ENCODE data around the gene RHBDL2.
A peak's percentile ranks its signal among the peaks of the same experiment; 100 is the strongest.

The RHBDL2 gene

GRCh38 chr1:38941527-38942019, at the start of gene RHBDL2:
Gene RHBDL2, minus strand, starts transcription at chr1:38941830. Its CDS starts 22,618 bp downstream, at chr1:38919212.
- no peaks in the 10 kb centered on the region for H3K9me3 ChIP-seq (ENCODE audit: low read length)
- H3K9me2 ChIP-seq (ENCODE audit: low read depth, low read length), result no peaks in the 10 kb centered on the region
- H2AFZ ChIP-seq (ENCODE audit: low read length), result no peak within 1 kb of the TSS
- no peak within 1 kb of the TSS for H3K4me3 ChIP-seq (ENCODE audit: low read depth, low read length, poor library complexity, severe bottlenecking)
- H3K27ac ChIP-seq (ENCODE audit: low read depth, low read length, poor library complexity, severe bottlenecking), result no peak within 1 kb of the TSS
- H3K79me2 ChIP-seq (ENCODE audit: insufficient read depth, low read length), result no peaks in the 10 kb centered on the region
- H3F3A ChIP-seq (ENCODE audit: insufficient read depth, low read length), result no peaks in the 10 kb centered on the region
- no peaks in the 10 kb centered on the region for H3K36me3 ChIP-seq (ENCODE audit: insufficient read depth, low read length)
- TF ChIP-seq CTCF (IDR thresholded peaks at IDR 0.05; ENCODE audit: low read length), result no peak
- no peak for TF ChIP-seq EZH2 (IDR thresholded peaks at IDR 0.05; ENCODE audit: borderline replicate concordance, low read length)
- H3K4me2 ChIP-seq (ENCODE audit: low read length), result no peak within 1 kb of the TSS
- H4K20me1 ChIP-seq (ENCODE audit: insufficient read depth, low read length), result no peaks in the 10 kb centered on the region
- no peak within 1 kb of the TSS for H3K9ac ChIP-seq (ENCODE audit: low read length)
- H3K27me3 ChIP-seq (ENCODE audit: insufficient read depth, low read length), result no peaks in the 10 kb centered on the region
- no peaks in the 10 kb centered on the region for H3K4me1 ChIP-seq (ENCODE audit: insufficient read depth, low read length, severe bottlenecking)

- peak within 1 kb of the TSS; percentile 94 for H3K4me3 ChIP-seq (ENCODE audit: low read depth, low read length, poor library complexity, severe bottlenecking)
- peak within 1 kb of the TSS; percentile 86 for H3K9ac ChIP-seq (ENCODE audit: low read length)
- peak within 1 kb of the TSS; percentile 95 for H3K4me2 ChIP-seq (ENCODE audit: low read length)
- no peaks in the 10 kb centered on the region for H3K9me3 ChIP-seq (ENCODE audit: low read length)
- peaks cover 40% of the 10 kb centered on the region for H3K79me2 ChIP-seq (ENCODE audit: insufficient read depth, low read length)
- TF ChIP-seq EZH2 (IDR thresholded peaks at IDR 0.05; ENCODE audit: borderline replicate concordance, low read length) (no peak), CTCF (IDR thresholded peaks at IDR 0.05; ENCODE audit: low read length) (no peak)
- peak within 1 kb of the TSS; percentile 77; the same call in 1 of the 2 replicates for H2AFZ ChIP-seq (ENCODE audit: low read length)
- peaks cover 33% of the 10 kb centered on the region for H3K36me3 ChIP-seq (ENCODE audit: insufficient read depth, low read length)
- peaks cover 25% of the 10 kb centered on the region for H3K4me1 ChIP-seq (ENCODE audit: insufficient read depth, low read length, severe bottlenecking)
- H3K27ac ChIP-seq (ENCODE audit: low read depth, low read length, poor library complexity, severe bottlenecking), result peak within 1 kb of the TSS; percentile 69
- no peaks in the 10 kb centered on the region for H3K9me2 ChIP-seq (ENCODE audit: low read depth, low read length)
- no peaks in the 10 kb centered on the region for H3F3A ChIP-seq (ENCODE audit: insufficient read depth, low read length)
- H4K20me1 ChIP-seq (ENCODE audit: insufficient read depth, low read length), result no peaks in the 10 kb centered on the region
- no peaks in the 10 kb centered on the region for H3K27me3 ChIP-seq (ENCODE audit: insufficient read depth, low read length)
Measured at GRCh38 chr1:38990738-38991637, 49.4 kb upstream of the RHBDL2 start, which contains the start of gene AKIRIN1. Gene AKIRIN1, plus strand, starts transcription at chr1:38991276. Its CDS starts 105 bp downstream, at chr1:38991381.

GRCh38 chr1:38990386-38990737, 48.7 kb upstream of the RHBDL2 start:
- H3K79me2 ChIP-seq (ENCODE audit: insufficient read depth, low read length), result peaks cover 37% of the 10 kb centered on the region
- H3K36me3 ChIP-seq (ENCODE audit: insufficient read depth, low read length), result peaks cover 26% of the 10 kb centered on the region
- H3K9me3 ChIP-seq (ENCODE audit: low read length), result no peaks in the 10 kb centered on the region
- H3K27me3 ChIP-seq (ENCODE audit: insufficient read depth, low read length), result no peaks in the 10 kb centered on the region
- H3K27ac ChIP-seq (ENCODE audit: low read depth, low read length, poor library complexity, severe bottlenecking), result peak overlapping the region; percentile 69
- H3K9ac ChIP-seq (ENCODE audit: low read length), result peak overlapping the region; percentile 56
- no peak for TF ChIP-seq CTCF (IDR thresholded peaks at IDR 0.05; ENCODE audit: low read length)
- TF ChIP-seq EZH2 (IDR thresholded peaks at IDR 0.05; ENCODE audit: borderline replicate concordance, low read length), result no peak
- H4K20me1 ChIP-seq (ENCODE audit: insufficient read depth, low read length), result no peaks in the 10 kb centered on the region
- no peaks in the 10 kb centered on the region for H3K9me2 ChIP-seq (ENCODE audit: low read depth, low read length)
- H3K4me1 ChIP-seq (ENCODE audit: insufficient read depth, low read length, severe bottlenecking), result peaks cover 23% of the 10 kb centered on the region
- H3K4me2 ChIP-seq (ENCODE audit: low read length), result peak overlapping the region; percentile 80
- H2AFZ ChIP-seq (ENCODE audit: low read length), result peak overlapping the region; percentile 77; the same call in 1 of the 2 replicates
- peak overlapping the region; percentile 94 for H3K4me3 ChIP-seq (ENCODE audit: low read depth, low read length, poor library complexity, severe bottlenecking)
- no peaks in the 10 kb centered on the region for H3F3A ChIP-seq (ENCODE audit: insufficient read depth, low read length)
